HEK293 (cell line): Measurements from ENCODE around the gene ERMN.

ENCODE experiments used
- CTCF ChIA-PET: fragments of 350-600 bp; formaldehyde crosslinking; extraction: SDS; loops from one replicate; lab custom pipeline; 2021; ENCODE audit warnings: antibody characterized with exemption; lab: Yijun Ruan, JAX
- POLR2A ChIA-PET: fragments of 300-600 bp; formaldehyde crosslinking; extraction: SDS; loops from one replicate; lab custom pipeline; 2020; ENCODE audit warnings: antibody characterized with exemption, inconsistent platforms; lab: Yijun Ruan, JAX
- H3K27ac ChIP-seq: fragments of 200-500 bp; sonication (Bioruptor generic); 2 replicates; pipeline ENCODE4 v1.5.1; 2014; ENCODE audit warnings: low read depth, low read length, control low read depth, inconsistent platforms; ENCODE audit errors: extremely low read depth
- H3K36me3 ChIP-seq, 2 experiments: fragments of 200-500 bp in 1 of 2; sonication (Bioruptor generic) in 1 of 2; 1 replicate in 1 of 2; 2 replicates in 1 of 2; pipeline ENCODE4 v1.5.1; 2014 to 2017; ENCODE audit warnings: inconsistent platforms in 2 of 2, low read length in 2 of 2; ENCODE audit not compliant: control insufficient read depth in 2 of 2, insufficient read depth in 1 of 2
- H3K4me1 ChIP-seq: fragments of 200-500 bp; sonication (Bioruptor generic); 2 replicates; pipeline ENCODE4 v1.5.1; 2014; ENCODE audit warnings: mild to moderate bottlenecking, low read length, inconsistent platforms; ENCODE audit not compliant: control insufficient read depth, insufficient read depth
- H3K4me3 ChIP-seq: 2 replicates; pipeline ENCODE4 v1.5.1; 2011; ENCODE audit warnings: low read depth, mild to moderate bottlenecking, control low read depth, low read length, moderate library complexity
- H3K9me3 ChIP-seq: fragments of 200-500 bp; sonication (Bioruptor generic); 2 replicates; pipeline ENCODE4 v1.5.1; 2014; ENCODE audit warnings: low read depth, low read length, inconsistent platforms; ENCODE audit not compliant: control insufficient read depth, insufficient read depth
- KLF10 ChIP-seq: fragments of 450-650 bp; IDR thresholded peaks from 2 replicates; pipeline ENCODE4 v1.5.1; 2018; ENCODE audit warnings: missing biosample characterization, mild to moderate bottlenecking, missing genetic modification characterization
- OVOL3 ChIP-seq: fragments of 450-650 bp; formaldehyde crosslinking; IDR thresholded peaks from 2 replicates; pipeline ENCODE4 v1.5.1; 2016; ENCODE audit warnings: missing biosample characterization, missing genetic modification characterization
- SCRT1 ChIP-seq: fragments of 450-650 bp; formaldehyde crosslinking; IDR thresholded peaks from 2 replicates; pipeline ENCODE4 v1.5.1; 2016; ENCODE audit warnings: missing biosample characterization, missing genetic modification characterization, borderline replicate concordance
- SCRT2 ChIP-seq: fragments of 450-650 bp; formaldehyde crosslinking; IDR thresholded peaks from 2 replicates; pipeline ENCODE4 v1.5.1; 2016; ENCODE audit warnings: missing biosample characterization, missing genetic modification characterization
- SP3 ChIP-seq: fragments of 450-650 bp; formaldehyde crosslinking; IDR thresholded peaks from 2 replicates; pipeline ENCODE4 v1.5.1; 2016; ENCODE audit warnings: missing biosample characterization, missing genetic modification characterization
- ZBTB21 ChIP-seq: fragments of 450-650 bp; formaldehyde crosslinking; IDR thresholded peaks from 2 replicates; pipeline ENCODE4 v1.5.1; 2017; ENCODE audit warnings: missing biosample characterization, missing genetic modification characterization
- ZFP37 ChIP-seq: fragments of 450-650 bp; formaldehyde crosslinking; IDR thresholded peaks from 2 replicates; pipeline ENCODE4 v1.5.1; 2016; ENCODE audit warnings: missing biosample characterization, missing genetic modification characterization
- ZNF114 ChIP-seq: fragments of 450-650 bp; formaldehyde crosslinking; IDR thresholded peaks from 2 replicates; pipeline ENCODE4 v1.5.0; 2017; ENCODE audit warnings: missing biosample characterization, missing genetic modification characterization
- ZNF175 ChIP-seq: fragments of 450-650 bp; formaldehyde crosslinking; IDR thresholded peaks from 2 replicates; pipeline ENCODE4 v1.5.1; 2016; ENCODE audit warnings: missing biosample characterization, missing genetic modification characterization
- ZNF214 ChIP-seq: fragments of 450-650 bp; formaldehyde crosslinking; IDR thresholded peaks from 2 replicates; pipeline ENCODE4 v1.5.1; 2017; ENCODE audit warnings: missing biosample characterization, mild to moderate bottlenecking, missing genetic modification characterization, borderline replicate concordance
- ZNF354C ChIP-seq: fragments of 450-650 bp; formaldehyde crosslinking; IDR thresholded peaks from 2 replicates; pipeline ENCODE4 v1.5.1; 2016; ENCODE audit warnings: missing biosample characterization, missing genetic modification characterization, low read depth, borderline replicate concordance
- ZNF404 ChIP-seq: fragments of 450-650 bp; formaldehyde crosslinking; IDR thresholded peaks from 2 replicates; pipeline ENCODE4 v1.5.1; 2017; ENCODE audit warnings: missing biosample characterization, missing genetic modification characterization
- ZNF561 ChIP-seq: fragments of 450-650 bp; IDR thresholded peaks from 2 replicates; pipeline ENCODE4 v1.5.1; 2018; ENCODE audit warnings: missing biosample characterization, missing genetic modification characterization, borderline replicate concordance
- ZNF777 ChIP-seq: fragments of 450-650 bp; formaldehyde crosslinking; IDR thresholded peaks from 2 replicates; pipeline ENCODE4 v1.5.1; 2017; ENCODE audit warnings: missing biosample characterization, missing genetic modification characterization, borderline replicate concordance
- ZNF792 ChIP-seq: fragments of 450-650 bp; formaldehyde crosslinking; IDR thresholded peaks from 2 replicates; pipeline ENCODE4 v1.5.1; 2016; ENCODE audit warnings: missing biosample characterization, missing genetic modification characterization
- ZSCAN16 ChIP-seq: fragments of 450-650 bp; formaldehyde crosslinking; IDR thresholded peaks from 2 replicates; pipeline ENCODE4 v1.5.1; 2016; ENCODE audit warnings: missing biosample characterization, missing genetic modification characterization
- TF ChIP-seq, protein P1 (sequence below): fragments of 450-650 bp; formaldehyde crosslinking; IDR thresholded peaks from 2 replicates; pipeline ENCODE4 v1.5.1; 2016; ENCODE audit warnings: missing biosample characterization, missing genetic modification characterization
- TF ChIP-seq, protein P2 (sequence below): fragments of 450-650 bp; formaldehyde crosslinking; IDR thresholded peaks from 2 replicates; pipeline ENCODE4 v1.5.1; 2016; ENCODE audit warnings: missing biosample characterization, missing genetic modification characterization

ERMN gene

DNA sequence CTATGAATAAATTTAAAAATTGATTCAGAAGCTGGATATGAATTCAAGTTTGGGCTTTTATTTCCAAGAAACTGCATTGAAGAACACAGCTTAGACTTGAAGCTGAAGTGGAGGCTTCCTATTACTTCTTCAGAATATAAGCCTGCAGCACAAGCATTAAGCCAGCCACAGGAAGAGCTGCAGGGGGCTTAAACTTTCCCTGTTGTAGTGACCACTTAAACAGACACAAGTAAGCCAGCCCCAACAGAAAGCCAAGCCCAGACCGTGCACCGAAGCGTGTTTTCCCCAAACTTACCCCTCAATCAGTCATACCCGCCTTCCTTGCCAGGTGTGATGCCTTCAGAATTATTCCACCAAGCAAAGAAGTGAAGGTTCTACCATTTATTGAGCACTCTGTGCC, 28.7 kb downstream of the ERMN start:
- no peak overlapping the region for H3K4me3 ChIP-seq
- POLR2A ChIA-PET: no interaction called here
- H3K4me1 ChIP-seq: no peaks in the 10 kb centered on the region
- no peaks in the 10 kb centered on the region for H3K9me3 ChIP-seq
- H3K27ac ChIP-seq: no peak overlapping the region
- CTCF ChIA-PET: interaction anchor here (0.6 kb wide), 2 partner anchors 51 to 1564 kb away, joined by 3 read pairs; no protein-coding TSS in a partner anchor
- H3K36me3 ChIP-seq: no peaks in the 10 kb centered on the region
- TF ChIP-seq ZNF214 (tag by site-specific recombination) (no peak), ZNF354C (tag by site-specific recombination) (no peak), ZNF404 (no peak), ZNF114 (tag by site-specific recombination) (no peak)

DNA sequence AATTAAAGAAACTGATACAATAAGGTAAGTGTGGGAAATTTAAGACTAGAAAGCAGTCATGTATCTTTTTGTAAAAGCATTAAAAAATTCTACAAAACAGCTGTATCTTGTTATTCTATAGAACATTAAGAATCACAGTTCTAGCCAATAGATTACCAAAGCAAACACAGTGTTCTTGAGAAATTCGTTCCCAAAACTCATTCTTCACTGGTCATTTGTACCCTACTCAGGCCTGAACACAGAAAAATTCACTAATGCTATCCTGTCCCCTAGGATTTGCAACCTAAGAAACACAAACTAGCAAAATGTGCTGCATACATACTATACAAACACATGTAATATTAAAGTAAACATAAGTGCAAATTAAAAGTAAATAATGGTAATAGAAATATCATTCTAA, 29.1 kb downstream of the ERMN start:
- ChIA-PET CTCF (no interaction called here), POLR2A (no interaction called here)
- Histone ChIP-seq H3K9me3 (no peaks in the 10 kb centered on the region), H3K27ac (no peak overlapping the region), H3K36me3 (no peaks in the 10 kb centered on the region), H3K4me3 (no peak overlapping the region), H3K4me1 (no peaks in the 10 kb centered on the region)
- TF ChIP-seq KLF10 (tag by site-specific recombination) (no peak), SCRT1 (no peak), ZSCAN16 (tag by site-specific recombination) (no peak), SP3 (no peak)

DNA sequence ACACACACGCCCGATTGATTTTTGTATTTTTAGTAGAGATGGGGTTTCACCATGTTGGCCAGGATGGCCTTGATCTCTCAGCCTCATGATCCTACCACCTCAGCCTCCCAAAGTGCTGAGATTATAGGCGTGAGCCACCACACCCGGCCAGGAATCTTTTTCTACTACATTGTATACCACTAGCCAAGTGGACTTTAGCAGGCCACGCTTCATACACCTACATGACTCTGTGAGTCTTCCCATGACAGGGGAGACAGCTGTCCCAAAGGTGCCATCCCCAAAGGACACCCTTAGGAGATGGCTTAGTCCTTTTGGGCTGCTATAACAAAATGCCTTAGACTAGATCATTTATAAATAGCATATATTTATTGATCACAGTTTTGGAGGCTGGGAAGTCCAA, 32.8 kb downstream of the ERMN start:
- TF ChIP-seq ZFP37 (tag by site-specific recombination): no peak
- TF ChIP-seq, protein P1, sequence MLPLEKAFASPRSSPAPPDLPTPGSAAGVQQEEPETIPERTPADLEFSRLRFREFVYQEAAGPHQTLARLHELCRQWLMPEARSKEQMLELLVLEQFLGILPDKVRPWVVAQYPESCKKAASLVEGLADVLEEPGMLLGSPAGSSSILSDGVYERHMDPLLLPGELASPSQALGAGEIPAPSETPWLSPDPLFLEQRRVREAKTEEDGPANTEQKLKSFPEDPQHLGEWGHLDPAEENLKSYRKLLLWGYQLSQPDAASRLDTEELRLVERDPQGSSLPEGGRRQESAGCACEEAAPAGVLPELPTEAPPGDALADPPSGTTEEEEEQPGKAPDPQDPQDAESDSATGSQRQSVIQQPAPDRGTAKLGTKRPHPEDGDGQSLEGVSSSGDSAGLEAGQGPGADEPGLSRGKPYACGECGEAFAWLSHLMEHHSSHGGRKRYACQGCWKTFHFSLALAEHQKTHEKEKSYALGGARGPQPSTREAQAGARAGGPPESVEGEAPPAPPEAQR (tag by site-specific recombination): no peak
- TF ChIP-seq, all 188 proteins: peak for 0
- POLR2A ChIA-PET: no interaction called here
- Histone ChIP-seq H3K27ac (no peak overlapping the region), H3K36me3 (no peaks in the 10 kb centered on the region), H3K4me1 (no peaks in the 10 kb centered on the region), H3K9me3 (no peaks in the 10 kb centered on the region), H3K4me3 (no peak overlapping the region)
- CTCF ChIA-PET: no interaction called here

DNA sequence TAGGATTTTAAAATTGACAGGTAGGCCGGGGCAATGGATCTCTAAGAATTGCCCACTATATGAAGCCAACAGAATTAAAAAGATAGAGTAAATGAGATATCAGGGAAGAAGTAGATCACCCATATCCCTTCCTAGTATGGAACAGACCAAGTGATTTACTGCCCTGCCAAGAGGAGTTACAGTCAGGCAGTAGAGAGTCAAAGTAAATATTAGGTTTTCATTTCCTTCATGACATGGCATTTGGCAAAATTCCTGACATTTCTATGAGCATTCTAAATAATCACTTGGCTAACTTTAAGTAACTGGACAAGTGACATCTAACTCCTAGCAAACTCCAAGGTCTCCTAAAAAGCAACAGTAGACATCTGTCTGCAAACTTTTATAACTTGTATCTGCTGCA, 34.6 kb downstream of the ERMN start:
- Histone ChIP-seq H3K27ac (no peak overlapping the region), H3K4me3 (no peak overlapping the region), H3K4me1 (no peaks in the 10 kb centered on the region), H3K36me3 (no peaks in the 10 kb centered on the region), H3K9me3 (no peaks in the 10 kb centered on the region)
- TF ChIP-seq ZNF792 (tag by site-specific recombination) (no peak), ZNF175 (tag by site-specific recombination) (no peak), ZNF561 (tag by site-specific recombination) (no peak), ZNF777 (tag by site-specific recombination) (no peak), SCRT2 (tag by site-specific recombination) (no peak), OVOL3 (no peak), ZBTB21 (tag by site-specific recombination) (no peak)
- TF ChIP-seq, protein P2, sequence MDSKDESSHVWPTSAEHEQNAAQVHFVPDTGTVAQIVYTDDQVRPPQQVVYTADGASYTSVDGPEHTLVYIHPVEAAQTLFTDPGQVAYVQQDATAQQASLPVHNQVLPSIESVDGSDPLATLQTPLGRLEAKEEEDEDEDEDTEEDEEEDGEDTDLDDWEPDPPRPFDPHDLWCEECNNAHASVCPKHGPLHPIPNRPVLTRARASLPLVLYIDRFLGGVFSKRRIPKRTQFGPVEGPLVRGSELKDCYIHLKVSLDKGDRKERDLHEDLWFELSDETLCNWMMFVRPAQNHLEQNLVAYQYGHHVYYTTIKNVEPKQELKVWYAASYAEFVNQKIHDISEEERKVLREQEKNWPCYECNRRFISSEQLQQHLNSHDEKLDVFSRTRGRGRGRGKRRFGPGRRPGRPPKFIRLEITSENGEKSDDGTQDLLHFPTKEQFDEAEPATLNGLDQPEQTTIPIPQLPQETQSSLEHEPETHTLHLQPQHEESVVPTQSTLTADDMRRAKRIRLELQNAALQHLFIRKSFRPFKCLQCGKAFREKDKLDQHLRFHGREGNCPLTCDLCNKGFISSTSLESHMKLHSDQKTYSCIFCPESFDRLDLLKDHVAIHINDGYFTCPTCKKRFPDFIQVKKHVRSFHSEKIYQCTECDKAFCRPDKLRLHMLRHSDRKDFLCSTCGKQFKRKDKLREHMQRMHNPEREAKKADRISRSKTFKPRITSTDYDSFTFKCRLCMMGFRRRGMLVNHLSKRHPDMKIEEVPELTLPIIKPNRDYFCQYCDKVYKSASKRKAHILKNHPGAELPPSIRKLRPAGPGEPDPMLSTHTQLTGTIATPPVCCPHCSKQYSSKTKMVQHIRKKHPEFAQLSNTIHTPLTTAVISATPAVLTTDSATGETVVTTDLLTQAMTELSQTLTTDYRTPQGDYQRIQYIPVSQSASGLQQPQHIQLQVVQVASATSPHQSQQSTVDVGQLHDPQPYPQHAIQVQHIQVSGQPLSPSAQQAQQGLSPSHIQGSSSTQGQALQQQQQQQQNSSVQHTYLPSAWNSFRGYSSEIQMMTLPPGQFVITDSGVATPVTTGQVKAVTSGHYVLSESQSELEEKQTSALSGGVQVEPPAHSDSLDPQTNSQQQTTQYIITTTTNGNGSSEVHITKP (tag by site-specific recombination): 0 out of 2 replicates have a peak, but pooled peaks have one; percentile 13
- CTCF ChIA-PET: no interaction called here
- POLR2A ChIA-PET: no interaction called here
